Bronchial epithelial cell (primary cell): ENCODE measurements around the gene PHC1. TPM values are rescaled to one million over a fixed set of nuclear protein-coding genes. Genes with fewer than 3 reads are reported as not detected.

ENCODE experiments used
- DNase-seq: peaks from one replicate; pipeline ENCODE4 v3.0.0-alpha.2; 2010; ENCODE audit warnings: low read depth
- FAIRE-seq: peaks from 2 replicates; lab custom pipeline; 2011; peaks lifted over from hg19 to GRCh38; lab: Jason Lieb, UNC
- H3K27me3 ChIP-seq: 2 replicates; pipeline ENCODE4 v1.5.1; 2011; ENCODE audit warnings: low read length; ENCODE audit not compliant: control insufficient read depth, insufficient read depth
- H3K36me3 ChIP-seq: 2 replicates; pipeline ENCODE4 v1.5.1; 2011; ENCODE audit warnings: low read length; ENCODE audit not compliant: control insufficient read depth, insufficient read depth
- H3K4me3 ChIP-seq: 2 replicates; pipeline ENCODE4 v1.5.1; 2011; ENCODE audit warnings: mild to moderate bottlenecking, low read depth, low read length, control low read depth
- total RNA-seq: library from RNA; depleted of rRNA; stranded (reverse); fragments of >200 nt; gene quantifications from 2 replicates; pipeline ENCODE4 v1.2.1, GENCODE V29; 2014
- TF ChIP-seq, protein P1 (sequence below): IDR thresholded peaks from 2 replicates; pipeline ENCODE4 v1.5.1; 2011; ENCODE audit warnings: mild to moderate bottlenecking, moderate library complexity, low read length, control low read depth, inconsistent platforms; ENCODE audit not compliant: insufficient read depth, severe bottlenecking

The PHC1 gene
- total RNA-seq, 1 donor from 2014 or later, result 3.7 TPM

- no peaks in the 10 kb centered on the region for H3K36me3 ChIP-seq
- FAIRE-seq (no peak), DNase-seq (no peak)
- no peaks in the 10 kb centered on the region for H3K27me3 ChIP-seq
- H3K4me3 ChIP-seq, result no peak overlapping the region
- TF ChIP-seq, protein P1, sequence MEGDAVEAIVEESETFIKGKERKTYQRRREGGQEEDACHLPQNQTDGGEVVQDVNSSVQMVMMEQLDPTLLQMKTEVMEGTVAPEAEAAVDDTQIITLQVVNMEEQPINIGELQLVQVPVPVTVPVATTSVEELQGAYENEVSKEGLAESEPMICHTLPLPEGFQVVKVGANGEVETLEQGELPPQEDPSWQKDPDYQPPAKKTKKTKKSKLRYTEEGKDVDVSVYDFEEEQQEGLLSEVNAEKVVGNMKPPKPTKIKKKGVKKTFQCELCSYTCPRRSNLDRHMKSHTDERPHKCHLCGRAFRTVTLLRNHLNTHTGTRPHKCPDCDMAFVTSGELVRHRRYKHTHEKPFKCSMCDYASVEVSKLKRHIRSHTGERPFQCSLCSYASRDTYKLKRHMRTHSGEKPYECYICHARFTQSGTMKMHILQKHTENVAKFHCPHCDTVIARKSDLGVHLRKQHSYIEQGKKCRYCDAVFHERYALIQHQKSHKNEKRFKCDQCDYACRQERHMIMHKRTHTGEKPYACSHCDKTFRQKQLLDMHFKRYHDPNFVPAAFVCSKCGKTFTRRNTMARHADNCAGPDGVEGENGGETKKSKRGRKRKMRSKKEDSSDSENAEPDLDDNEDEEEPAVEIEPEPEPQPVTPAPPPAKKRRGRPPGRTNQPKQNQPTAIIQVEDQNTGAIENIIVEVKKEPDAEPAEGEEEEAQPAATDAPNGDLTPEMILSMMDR, result no peak
Measured at GRCh38 chr12:8969861-8970411, 55.6 kb downstream of the PHC1 start.

DNA sequence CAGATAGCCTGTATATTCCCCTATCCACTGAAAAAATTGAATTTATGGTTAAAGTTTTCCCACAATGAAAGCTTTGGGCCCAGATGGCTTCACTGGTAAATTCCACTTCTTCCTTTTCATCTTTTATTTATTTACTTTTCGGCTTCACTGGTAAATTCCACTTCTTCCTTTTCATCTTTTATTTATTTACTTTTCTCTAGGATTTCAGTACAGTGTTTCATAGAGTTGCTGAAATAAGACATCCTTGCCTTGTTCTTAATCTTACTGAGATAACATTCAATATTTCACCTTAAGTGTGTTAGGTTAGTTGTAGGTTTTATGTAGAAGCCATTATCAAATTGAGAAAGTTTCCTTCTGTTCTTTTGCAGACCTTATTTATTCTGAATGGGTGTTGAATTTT, 56.1 kb downstream of the PHC1 start:
- no peak for DNase-seq
- no peaks in the 10 kb centered on the region for H3K36me3 ChIP-seq
- no peak overlapping the region for H3K4me3 ChIP-seq
- no peaks in the 10 kb centered on the region for H3K27me3 ChIP-seq
- FAIRE-seq, result no peak
- TF ChIP-seq, protein P1, result no peak

- DNase-seq (no peak), FAIRE-seq (no peak)
- TF ChIP-seq, protein P1, result no peak
- Histone ChIP-seq H3K27me3 (no peaks in the 10 kb centered on the region), H3K4me3 (no peak overlapping the region), H3K36me3 (no peaks in the 10 kb centered on the region)
Measured at GRCh38 chr12:8980137-8980536, 65.8 kb downstream of the PHC1 start.

- FAIRE-seq, result no peak
- Histone ChIP-seq H3K36me3 (no peaks in the 10 kb centered on the region), H3K27me3 (no peaks in the 10 kb centered on the region), H3K4me3 (no peak overlapping the region)
- TF ChIP-seq, protein P1, result no peak
- no peak for DNase-seq
Measured at GRCh38 chr12:8985213-8985754, 71.0 kb downstream of the PHC1 start.

- FAIRE-seq, result no peak
- Histone ChIP-seq H3K27me3 (no peaks in the 10 kb centered on the region), H3K4me3 (no peak overlapping the region), H3K36me3 (no peaks in the 10 kb centered on the region)
- TF ChIP-seq, protein P1, result no peak
- DNase-seq, result no peak
Measured at GRCh38 chr12:8987163-8987562, 72.9 kb downstream of the PHC1 start.

DNA sequence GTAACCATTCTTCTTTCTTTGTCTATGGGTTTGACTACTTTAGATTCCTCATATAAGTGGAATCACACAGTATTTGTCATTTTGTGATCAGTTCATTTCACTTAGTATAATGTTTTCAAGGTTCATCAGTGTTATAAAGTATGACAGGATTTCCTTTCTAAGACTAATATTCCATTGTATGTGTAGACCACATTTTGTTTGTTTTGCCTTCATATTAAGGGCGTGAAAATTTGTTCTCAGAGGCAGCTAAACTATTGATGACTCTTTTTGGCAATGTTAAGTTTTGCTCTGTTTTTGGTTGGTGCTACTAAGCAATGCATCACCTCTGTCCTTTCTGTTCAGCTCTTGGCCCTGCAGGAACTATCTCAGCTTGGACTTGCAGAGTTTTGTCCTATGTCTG, 73.4 kb downstream of the PHC1 start:
- FAIRE-seq (peak; percentile 18), DNase-seq (no peak)
- TF ChIP-seq, protein P1, result no peak
- Histone ChIP-seq H3K27me3 (no peaks in the 10 kb centered on the region), H3K4me3 (no peak overlapping the region), H3K36me3 (no peaks in the 10 kb centered on the region)
